Urothelium cell line (cell line): Measurements from ENCODE around the gene ATL3.
"Not testable (repeated sequence)": the region's sequence is repeated elsewhere in the genome, so short reads cannot be mapped to it uniquely, and the experiment has no call there.

ENCODE experiments used
- DNase-seq: peaks from one replicate; pipeline ENCODE4 v3.0.0; 2011; ENCODE audit warnings: low spot score, mixed read lengths
- FAIRE-seq: peaks from 2 replicates; lab custom pipeline; 2011; peaks lifted over from hg19 to GRCh38; lab: Jason Lieb, UNC

Gene ATL3

GRCh38 chr11:63595296-63595695 is 75.9 kb downstream of the ATL3 start:
- FAIRE-seq: no peak
- DNase-seq: no peak

DNA sequence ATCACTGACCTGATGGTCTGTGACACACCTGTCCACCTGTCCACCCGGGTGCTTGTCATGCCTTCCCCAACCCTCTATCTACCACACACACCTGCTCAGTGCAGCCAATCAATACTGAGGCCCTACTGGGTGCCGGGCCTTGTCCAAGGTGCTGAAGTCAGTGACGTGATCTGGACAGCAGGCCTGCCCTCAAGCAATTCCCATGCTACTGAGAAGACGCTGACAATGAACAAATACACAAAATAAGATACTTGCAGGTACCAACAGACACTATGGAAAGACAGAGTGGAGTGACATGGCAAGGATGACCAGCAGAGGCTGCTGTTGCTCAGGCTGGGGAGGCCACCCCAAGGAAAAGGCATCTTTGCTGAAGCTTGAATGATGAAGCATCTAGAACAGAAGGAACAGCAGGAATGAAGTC is 78.2 kb downstream of the ATL3 start:
- no peak for DNase-seq
- FAIRE-seq: no peak

- FAIRE-seq (no peak), DNase-seq (no peak)
These were observed 81.0 kb downstream of the ATL3 start for GRCh38 chr11:63590024-63590788.

DNA sequence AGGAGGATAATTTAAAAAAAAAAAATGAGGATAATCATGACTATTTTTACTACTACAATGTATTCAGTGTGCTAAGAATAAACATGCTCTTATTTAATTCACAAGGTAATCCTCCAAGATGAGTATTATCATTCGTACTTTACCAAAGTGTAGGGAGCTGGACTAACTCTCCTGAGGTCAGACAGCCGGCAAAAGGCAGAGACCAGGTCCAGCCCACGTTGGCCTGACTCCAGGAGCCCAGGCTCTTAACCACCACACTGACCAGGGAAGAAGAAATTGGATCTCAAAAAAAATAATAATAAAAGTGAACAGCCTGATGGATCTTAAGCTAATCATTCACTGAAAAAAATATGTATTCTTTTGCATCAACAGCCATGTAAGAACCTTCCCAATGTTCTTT is 82.2 kb downstream of the ATL3 start:
- DNase-seq: no peak
- no peak for FAIRE-seq

DNA sequence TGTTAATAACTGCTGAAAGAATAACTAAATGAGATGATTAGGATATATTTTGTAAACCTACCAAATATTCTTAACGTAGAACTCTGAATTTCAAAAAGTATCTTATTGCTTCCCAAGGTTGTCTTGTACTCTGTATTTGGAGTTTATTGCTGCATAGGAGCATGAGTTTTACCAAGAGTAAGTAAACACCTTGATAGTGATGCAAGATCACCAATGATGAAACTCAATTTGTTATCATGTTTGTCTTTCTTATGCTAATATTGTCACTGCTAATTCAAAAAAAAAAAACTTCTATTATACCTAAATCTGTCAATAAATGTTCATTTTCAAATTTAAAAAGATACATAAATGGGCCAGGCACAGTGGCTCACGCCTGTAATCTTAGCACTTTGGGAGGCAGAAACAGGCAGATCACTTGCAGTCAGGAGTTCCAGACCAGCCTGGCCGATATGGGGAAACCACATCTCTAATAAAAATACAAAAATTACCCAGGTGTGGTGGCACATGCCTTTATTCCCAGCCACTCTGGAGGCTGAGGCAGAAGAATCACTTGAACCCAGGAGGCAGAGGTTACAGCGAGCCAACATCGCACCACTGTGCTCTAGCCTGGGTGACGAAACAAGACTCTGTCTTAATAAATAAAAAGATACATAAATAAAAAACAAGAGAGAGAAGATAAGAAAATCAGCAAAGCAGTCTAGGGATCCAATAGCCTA is 84.6 kb downstream of the ATL3 start:
- FAIRE-seq (no peak), DNase-seq (no peak)

DNA sequence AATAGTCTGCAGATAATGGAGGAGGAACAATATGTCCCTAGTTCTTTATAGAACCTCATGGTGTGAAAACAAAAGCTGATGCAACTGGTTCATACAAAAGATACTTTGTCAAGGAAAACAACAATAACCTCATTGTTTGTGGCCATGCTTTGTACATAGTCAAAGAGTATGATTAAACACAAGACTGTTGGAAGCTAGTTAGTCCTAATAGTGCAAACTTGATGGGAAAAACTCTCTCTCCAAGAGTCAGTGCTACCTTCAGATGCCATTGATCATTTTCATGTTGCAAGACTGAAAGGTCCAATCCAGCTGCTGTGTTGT is 87.9 kb downstream of the ATL3 start:
- FAIRE-seq (no peak), DNase-seq (no peak)

- DNase-seq: not testable (repeated sequence)
These were observed 90.0 kb downstream of the ATL3 start for GRCh38 chr11:63581224-63581623.

DNA sequence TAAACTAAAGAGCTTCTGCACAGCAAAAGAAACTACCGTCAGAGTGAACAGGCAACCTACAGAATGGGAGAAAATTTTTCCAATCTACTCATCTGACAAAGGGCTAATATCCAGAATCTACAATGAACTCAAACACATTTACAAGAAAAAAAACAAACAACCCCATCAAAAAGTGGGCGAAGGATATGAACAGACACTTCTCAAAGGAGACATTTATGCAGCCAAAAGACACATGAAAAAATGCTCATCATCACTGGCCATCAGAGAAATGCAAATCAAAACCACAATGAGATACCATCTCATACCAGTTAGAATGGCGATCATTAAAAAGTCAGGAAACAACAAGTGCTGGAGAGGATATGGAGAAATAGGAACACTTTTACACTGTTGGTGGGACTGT is 92.3 kb downstream of the ATL3 start:
- FAIRE-seq, DNase-seq: not testable (repeated sequence)

More at GRCh38 chr11:63581224-63581623, 90.0 kb downstream of the ATL3 start:
- FAIRE-seq: not testable (repeated sequence)

DNA sequence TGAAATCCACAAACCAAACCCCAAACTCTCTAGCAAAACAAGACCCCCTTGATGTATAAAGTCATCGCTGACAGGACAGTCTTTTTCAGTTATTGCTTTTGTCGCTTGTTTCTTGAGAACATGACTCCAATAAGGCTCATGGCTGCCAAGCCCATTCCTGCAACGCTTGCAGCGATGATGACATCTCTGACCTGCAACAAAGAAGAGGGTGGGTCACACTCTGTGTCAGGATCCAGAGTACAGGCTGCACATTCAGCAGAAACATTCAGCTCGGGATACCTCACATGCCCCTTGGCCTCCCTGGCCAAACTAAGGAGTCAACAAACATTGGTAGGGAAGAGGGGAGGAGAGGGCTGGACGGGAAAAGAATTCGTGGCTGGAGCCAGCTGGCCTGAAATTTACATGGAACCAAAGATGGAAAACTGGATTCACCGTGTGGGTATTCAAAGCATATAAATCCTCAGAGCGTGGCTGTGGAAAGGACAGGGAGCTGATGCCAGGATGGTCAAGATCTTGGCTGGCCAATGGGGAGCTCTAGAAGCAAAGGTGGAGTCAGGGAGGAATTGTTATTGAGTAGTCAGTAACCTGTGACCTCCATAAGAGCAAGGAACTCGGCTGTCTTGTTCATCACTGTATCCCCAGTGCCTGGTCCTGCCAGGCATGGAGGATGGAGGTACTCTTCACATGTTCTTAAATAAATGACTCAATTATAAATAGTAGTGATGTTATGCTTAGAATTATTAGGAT is 96.1 kb downstream of the ATL3 start:
- DNase-seq (no peak), FAIRE-seq (no peak)
